ENCODE data around the gene ATG16L2. TPM values are rescaled to one million over a fixed set of nuclear protein-coding genes. Genes with fewer than 3 reads are reported as not detected.

ATG16L2 gene
- total and polyA plus RNA-seq, 9 of the 15 experiments (the other 6 are each of a cell fraction or from before 2014, with no cell fraction given) = 0.18 to 11.2 (median 6.2) TPM

- no peak for TF ChIP-seq TSHZ1 (CRISPR knock-in tag; IDR thresholded peaks at IDR 0.05)
- 0 out of 2 replicates have a peak, but pooled peaks have one; percentile 52 for TF ChIP-seq ZNF644 (tag; IDR thresholded peaks at IDR 0.05; ENCODE audit: low read depth)
- no peak for TF ChIP-seq CBX2 (IDR thresholded peaks at IDR 0.05; ENCODE audit: insufficient read depth, low read length, poor library complexity, severe bottlenecking)
- TF ChIP-seq CREB3 (tag; conservative IDR thresholded peaks at IDR 0.05; ENCODE audit: low read depth) = peak; percentile 92
- no peak for TF ChIP-seq BRD4 (IDR thresholded peaks at IDR 0.05)
- TF ChIP-seq NR0B1 (IDR thresholded peaks at IDR 0.05; ENCODE audit: partially characterized antibody) = no peak
- TF ChIP-seq EHMT2 (IDR thresholded peaks at IDR 0.05) = no peak
- peak; percentile 86 for TF ChIP-seq JUN (IDR thresholded peaks at IDR 0.05; ENCODE audit: borderline replicate concordance, low read depth, low read length)
- no peak for TF ChIP-seq JUN (CRISPR knock-in tag; IDR thresholded peaks at IDR 0.05; ENCODE audit: borderline replicate concordance)
- peak; percentile 78 for TF ChIP-seq POLR2B (IDR thresholded peaks at IDR 0.05; ENCODE audit: low read depth, partially characterized antibody)
- peak; percentile 73; the same call in 1 of the 2 replicates for TF ChIP-seq MITF (IDR thresholded peaks at IDR 0.05)
- TF ChIP-seq ZNF24 (IDR thresholded peaks at IDR 0.05) = peak; percentile 66; the same call in 1 of the 2 replicates
- peak in 1 of 2 experiments; percentile 86; a peak in 2 of 4 replicates for TF ChIP-seq ZNF639 (CRISPR knock-in tag; conservative IDR thresholded peaks at IDR 0.05 in 1 of 2, IDR thresholded peaks at IDR 0.05 in 1 of 2)
- no peak for TF ChIP-seq ZZZ3 (IDR thresholded peaks at IDR 0.05)
- TF ChIP-seq EP400 (IDR thresholded peaks at IDR 0.05) = peak; percentile 68
- no peak for TF ChIP-seq PHF20 (IDR thresholded peaks at IDR 0.05; ENCODE audit: partially characterized antibody)
- peak; percentile 63; the same call in 1 of the 2 replicates for TF ChIP-seq BCL6 (CRISPR knock-in tag; IDR thresholded peaks at IDR 0.05)
Observed at GRCh38 chr11:72776117-72776843, 37.9 kb upstream of the ATG16L2 start (continued).

Measured in K562 (cell line).